Gastrocnemius medialis (tissue), 4 donors: ENCODE data around the gene PSMG4.

ENCODE experiments used
- CTCF ChIP-seq, 5 experiments: fragments of 450-650 bp in 3 of 5; fragments of 200-600 bp in 2 of 5; sonication (generic) in 2 of 5; IDR thresholded peaks in 4 of 5; conservative IDR thresholded peaks in 1 of 5; 1 replicate in 4 of 5; 2 replicates in 1 of 5; pipeline ENCODE4 v1.5.1; 2016 to 2019; ENCODE audit warnings: antibody characterized with exemption in 5 of 5, mild to moderate bottlenecking in 3 of 5, moderate library complexity in 3 of 5
- POLR2A ChIP-seq, 2 donors: fragments of 450-650 bp; IDR thresholded peaks; one replicate each; pipeline ENCODE4 v1.6.1; 2017; ENCODE audit warnings: antibody characterized with exemption in 2 of 2, mild to moderate bottlenecking in 2 of 2, moderate library complexity in 2 of 2

GRCh38 chr6:3264356-3264755 is 5.6 kb downstream of the PSMG4 start:
- TF ChIP-seq CTCF (IDR thresholded peaks at IDR 0.05 in 4 of 5, conservative IDR thresholded peaks at IDR 0.05 in 1 of 5) (no peak), POLR2A (IDR thresholded peaks at IDR 0.05) (no peak)
